Panc1 (cell line): Measurements from ENCODE around the gene SLC66A1. TPM values are rescaled to one million over a fixed set of nuclear protein-coding genes. Genes with fewer than 3 reads are reported as not detected.

Source experiments
- ATAC-seq: fragments of 200-7000 bp; cut with Tn5 transposase; 2 replicates; pipeline ENCODE4 v1.9.1; 2020; ENCODE audit warnings: mild to moderate bottlenecking, moderate library complexity
- BruUV-seq: library from RNA; stranded (reverse); fragments of 400-500 nt; replicated peaks from 2 replicates; lab custom pipeline; 2021; lab: Mats Ljungman, UMichigan
- CTCF ChIA-PET: fragments of 300-600 bp; sonication (Branson Sonifier 250); formaldehyde crosslinking; loops from one replicate; lab custom pipeline; 2022; ENCODE audit warnings: antibody characterized with exemption; lab: Charles Lee
- POLR2A ChIA-PET: fragments of 300-600 bp; sonication (Branson Sonifier 250); formaldehyde crosslinking; loops from one replicate; lab custom pipeline; 2022; ENCODE audit warnings: antibody characterized with exemption; lab: Charles Lee
- DNase-seq: peaks from one replicate; pipeline ENCODE4 v3.0.0-alpha.2; 2010; ENCODE audit warnings: low read depth, low spot score
- H3K27ac ChIP-seq: 2 replicates; pipeline ENCODE4 v1.5.1; 2011; ENCODE audit warnings: mild to moderate bottlenecking, low read length, inconsistent platforms
- H3K27me3 ChIP-seq: fragments of 200-500 bp; sonication (Bioruptor generic); 2 replicates; pipeline ENCODE4 v1.6.0; 2014; ENCODE audit warnings: low read length, inconsistent platforms; ENCODE audit not compliant: control insufficient read depth, insufficient read depth
- H3K36me3 ChIP-seq: fragments of 200-500 bp; sonication (Bioruptor generic); 2 replicates; pipeline ENCODE4 v1.5.1; 2014; ENCODE audit warnings: inconsistent platforms, mild to moderate bottlenecking, low read length, moderate library complexity; ENCODE audit not compliant: control insufficient read depth, insufficient read depth
- H3K4me1 ChIP-seq: 2 replicates; pipeline ENCODE4 v1.5.1; 2011; ENCODE audit warnings: inconsistent platforms, mild to moderate bottlenecking, low read length, moderate library complexity; ENCODE audit not compliant: control insufficient read depth, insufficient read depth
- H3K4me3 ChIP-seq, 2 experiments: 2 replicates each; pipeline ENCODE4 v1.5.1; 2011 to 2012; ENCODE audit warnings: low read depth in 2 of 2, low read length in 2 of 2, mild to moderate bottlenecking in 2 of 2, inconsistent platforms in 1 of 2, moderate library complexity in 1 of 2
- H3K9me3 ChIP-seq: fragments of 200-500 bp; sonication (Bioruptor generic); 2 replicates; pipeline ENCODE4 v1.5.1; 2014; ENCODE audit warnings: low read depth, mild to moderate bottlenecking, inconsistent platforms, low read length, moderate library complexity; ENCODE audit not compliant: control insufficient read depth, insufficient read depth
- CTCF ChIP-seq: fragments of 450-650 bp; IDR thresholded peaks from 2 replicates; pipeline ENCODE4 v1.5.1; 2017; ENCODE audit warnings: mild to moderate bottlenecking
- POLR2AphosphoS5 ChIP-seq: IDR thresholded peaks from 2 replicates; pipeline ENCODE4 v1.6.1; 2012; ENCODE audit warnings: mild to moderate bottlenecking, low read depth, low read length, moderate library complexity
- SIN3A ChIP-seq: IDR thresholded peaks from 2 replicates; pipeline ENCODE4 v1.6.1; 2012; ENCODE audit warnings: low read depth, mild to moderate bottlenecking, low read length, moderate library complexity, borderline replicate concordance; ENCODE audit not compliant: insufficient read depth
- TCF7L2 ChIP-seq: IDR thresholded peaks from 2 replicates; pipeline ENCODE4 v1.6.1; 2011; ENCODE audit warnings: mild to moderate bottlenecking, low read depth, low read length, inconsistent platforms
- in situ Hi-C: cut with HindIII; loops from 2 replicates; pipeline ENCODE4 v1.10.0; 2016; ENCODE audit warnings: low sequenced_read_pairs, low pct_unique_long_range_greater_than_20kb
- intact Hi-C: fragments of 100-400 bp; cut with micrococcal nuclease; formaldehyde crosslinking; loops from one replicate; pipeline ENCODE4 v1.10.0; 2022; ENCODE audit not compliant: unreplicated experiment
- total RNA-seq: library from RNA; stranded (reverse); gene quantifications from one replicate; pipeline ENCODE4 v1.2.1, GENCODE V29; 2021; ENCODE audit not compliant: unreplicated experiment
- TF ChIP-seq, protein P1 (sequence below), 2 experiments: IDR thresholded peaks; 2 replicates each; pipeline ENCODE4 v1.6.1; 2011 to 2012; ENCODE audit warnings: low read depth in 2 of 2, control low read depth in 1 of 2, low read length in 1 of 2, mild to moderate bottlenecking in 1 of 2, moderate library complexity in 1 of 2; ENCODE audit not compliant: insufficient read depth in 1 of 2

Gene SLC66A1
- total RNA-seq, 1 experiment from 2014 or later, result 42.0 TPM

- Histone ChIP-seq H3K4me3 (no peak overlapping the region), H3K36me3 (no peaks in the 10 kb centered on the region; the same call in 1 of the 2 replicates), H3K4me1 (no peaks in the 10 kb centered on the region), H3K9me3 (no peaks in the 10 kb centered on the region), H3K27ac (no peak overlapping the region), H3K27me3 (no peaks in the 10 kb centered on the region)
- TF ChIP-seq POLR2AphosphoS5 (no peak), SIN3A (no peak), CTCF (no peak)
- TF ChIP-seq, protein P1, sequence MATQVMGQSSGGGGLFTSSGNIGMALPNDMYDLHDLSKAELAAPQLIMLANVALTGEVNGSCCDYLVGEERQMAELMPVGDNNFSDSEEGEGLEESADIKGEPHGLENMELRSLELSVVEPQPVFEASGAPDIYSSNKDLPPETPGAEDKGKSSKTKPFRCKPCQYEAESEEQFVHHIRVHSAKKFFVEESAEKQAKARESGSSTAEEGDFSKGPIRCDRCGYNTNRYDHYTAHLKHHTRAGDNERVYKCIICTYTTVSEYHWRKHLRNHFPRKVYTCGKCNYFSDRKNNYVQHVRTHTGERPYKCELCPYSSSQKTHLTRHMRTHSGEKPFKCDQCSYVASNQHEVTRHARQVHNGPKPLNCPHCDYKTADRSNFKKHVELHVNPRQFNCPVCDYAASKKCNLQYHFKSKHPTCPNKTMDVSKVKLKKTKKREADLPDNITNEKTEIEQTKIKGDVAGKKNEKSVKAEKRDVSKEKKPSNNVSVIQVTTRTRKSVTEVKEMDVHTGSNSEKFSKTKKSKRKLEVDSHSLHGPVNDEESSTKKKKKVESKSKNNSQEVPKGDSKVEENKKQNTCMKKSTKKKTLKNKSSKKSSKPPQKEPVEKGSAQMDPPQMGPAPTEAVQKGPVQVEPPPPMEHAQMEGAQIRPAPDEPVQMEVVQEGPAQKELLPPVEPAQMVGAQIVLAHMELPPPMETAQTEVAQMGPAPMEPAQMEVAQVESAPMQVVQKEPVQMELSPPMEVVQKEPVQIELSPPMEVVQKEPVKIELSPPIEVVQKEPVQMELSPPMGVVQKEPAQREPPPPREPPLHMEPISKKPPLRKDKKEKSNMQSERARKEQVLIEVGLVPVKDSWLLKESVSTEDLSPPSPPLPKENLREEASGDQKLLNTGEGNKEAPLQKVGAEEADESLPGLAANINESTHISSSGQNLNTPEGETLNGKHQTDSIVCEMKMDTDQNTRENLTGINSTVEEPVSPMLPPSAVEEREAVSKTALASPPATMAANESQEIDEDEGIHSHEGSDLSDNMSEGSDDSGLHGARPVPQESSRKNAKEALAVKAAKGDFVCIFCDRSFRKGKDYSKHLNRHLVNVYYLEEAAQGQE (IDR thresholded peaks at IDR 0.05; ENCODE audit: insufficient read depth in 1 of 2, low read depth in 2 of 2, low read length in 1 of 2), result no peak
- DNase-seq (no peak), ATAC-seq (no peak)
- intact Hi-C loops, result no loop called here
- CTCF ChIA-PET, result interaction anchor here (0.6 to 1.0 kb wide), 2 partner anchors 40 to 336 kb away, joined by 3 read pairs; no protein-coding TSS in a partner anchor
- in situ Hi-C loops, result no loop called here
- no TSS peak for BruUV-seq
- POLR2A ChIA-PET, result no interaction called here
Measured at GRCh38 chr1:19325958-19326747, 14.0 kb downstream of the SLC66A1 start.

DNA sequence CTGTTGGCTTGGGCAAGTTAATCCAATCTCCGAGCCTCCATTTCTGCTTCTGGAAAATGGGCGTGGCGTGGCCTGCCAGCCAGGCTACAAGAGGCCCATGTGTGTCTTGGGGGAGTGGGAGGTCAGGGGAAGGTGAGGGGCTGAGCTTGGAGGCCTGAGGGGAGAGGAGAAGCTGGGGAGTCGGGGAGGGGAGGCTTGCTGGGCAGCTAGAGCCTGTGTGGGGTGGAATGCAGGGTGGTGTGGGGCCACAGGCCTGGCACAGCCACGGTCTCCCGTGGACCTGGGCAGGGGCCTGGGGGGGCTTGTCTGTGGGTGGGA lies 14.6 kb downstream of the SLC66A1 start:
- H3K36me3 ChIP-seq, result no peaks in the 10 kb centered on the region; the same call in 1 of the 2 replicates
- ATAC-seq (no peak), DNase-seq (no peak)
- H3K27ac ChIP-seq, result no peak overlapping the region
- no peak overlapping the region for H3K4me3 ChIP-seq
- ChIA-PET POLR2A (no interaction called here), CTCF (no interaction called here)
- intact Hi-C loops (no loop called here), in situ Hi-C loops (no loop called here)
- no peaks in the 10 kb centered on the region for H3K9me3 ChIP-seq
- BruUV-seq, result no TSS peak
- no peaks in the 10 kb centered on the region for H3K27me3 ChIP-seq
- no peak for TF ChIP-seq TCF7L2
- no peaks in the 10 kb centered on the region; the same call in 1 of the 2 replicates for H3K4me1 ChIP-seq

GRCh38 chr1:19327301-19327700 lies 15.2 kb downstream of the SLC66A1 start:
- ChIA-PET POLR2A (no interaction called here), CTCF (no interaction called here)
- Histone ChIP-seq H3K9me3 (no peaks in the 10 kb centered on the region), H3K4me1 (no peaks in the 10 kb centered on the region; the same call in 1 of the 2 replicates), H3K4me3 (no peak overlapping the region), H3K27ac (no peak overlapping the region), H3K36me3 (no peaks in the 10 kb centered on the region; the same call in 1 of the 2 replicates), H3K27me3 (no peaks in the 10 kb centered on the region)
- TF ChIP-seq, protein P1 (IDR thresholded peaks at IDR 0.05; ENCODE audit: insufficient read depth in 1 of 2, low read depth in 2 of 2, low read length in 1 of 2), result no peak
- TF ChIP-seq SIN3A, result no peak
- TF ChIP-seq POLR2AphosphoS5, result no peak
- no peak for TF ChIP-seq CTCF
- TF ChIP-seq TCF7L2, result no peak
- no peak for DNase-seq
- in situ Hi-C loops (no loop called here), intact Hi-C loops (no loop called here)
- no peak for ATAC-seq
- no TSS peak for BruUV-seq
